ENCODE data around the gene F2RL3.
"Not testable (repeated sequence)": the region's sequence is repeated elsewhere in the genome, so short reads cannot be mapped to it uniquely, and the experiment has no call there.

Gene F2RL3

DNA sequence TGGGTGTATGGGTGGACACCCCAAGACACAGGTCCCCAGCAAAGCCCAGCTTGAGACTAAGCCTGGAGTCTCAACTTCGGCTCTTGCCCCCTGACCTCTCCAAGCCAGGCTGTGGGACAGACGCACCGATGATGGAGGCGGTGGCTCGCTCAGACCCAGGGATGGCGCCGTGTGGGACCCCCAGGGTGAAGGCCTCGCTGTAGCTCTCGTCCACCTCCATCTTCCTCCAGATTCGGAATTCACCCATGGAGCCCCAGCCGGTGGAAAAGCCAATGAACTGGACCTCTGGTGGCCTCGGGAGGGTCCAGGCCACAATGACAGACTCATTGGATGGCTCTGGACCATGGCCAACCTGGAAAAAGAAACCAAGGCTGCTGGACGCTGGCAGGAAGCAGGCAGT, 39.1 kb downstream of the F2RL3 start:
- no peak for DNase-seq

DNA sequence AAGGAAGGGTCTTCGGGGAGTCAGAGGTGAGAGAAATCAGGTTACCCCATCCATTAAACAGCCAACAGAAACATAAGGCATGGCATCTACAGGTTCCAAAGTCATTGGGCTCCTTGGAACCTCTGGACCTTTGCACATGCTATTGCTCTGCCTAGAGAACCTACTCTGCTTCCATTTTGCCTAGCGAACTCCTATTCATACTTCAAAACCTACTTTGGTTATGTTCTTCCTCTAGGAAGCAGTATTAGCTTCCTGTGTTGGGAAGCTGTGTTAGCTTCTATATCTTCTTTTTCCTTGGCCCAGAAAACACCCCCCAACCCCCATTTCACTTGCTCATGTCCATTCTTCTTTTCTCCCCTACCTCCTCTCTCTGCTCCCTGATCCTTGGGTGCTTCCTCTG, 39.6 kb downstream of the F2RL3 start:
- DNase-seq = no peak

DNA sequence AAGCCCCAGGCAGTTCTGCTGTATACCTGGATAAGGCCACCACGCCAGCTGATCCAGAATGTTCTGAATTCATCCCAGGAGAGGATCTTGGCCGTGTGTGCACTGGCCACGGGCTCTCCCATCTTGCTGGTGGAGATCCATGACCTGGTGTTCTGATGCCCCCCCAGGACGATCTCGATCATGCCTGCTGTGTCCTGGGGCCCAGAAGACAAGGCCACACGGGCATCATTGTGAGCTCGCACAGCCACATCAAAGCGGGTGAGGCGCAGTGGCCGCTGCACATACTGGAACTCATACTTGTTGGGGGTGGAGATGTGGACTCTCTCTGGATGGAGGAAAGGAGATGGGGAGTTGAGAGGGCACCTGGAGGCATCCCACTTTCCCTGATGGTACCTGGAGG, 40.1 kb downstream of the F2RL3 start:
- no peak for DNase-seq

DNA sequence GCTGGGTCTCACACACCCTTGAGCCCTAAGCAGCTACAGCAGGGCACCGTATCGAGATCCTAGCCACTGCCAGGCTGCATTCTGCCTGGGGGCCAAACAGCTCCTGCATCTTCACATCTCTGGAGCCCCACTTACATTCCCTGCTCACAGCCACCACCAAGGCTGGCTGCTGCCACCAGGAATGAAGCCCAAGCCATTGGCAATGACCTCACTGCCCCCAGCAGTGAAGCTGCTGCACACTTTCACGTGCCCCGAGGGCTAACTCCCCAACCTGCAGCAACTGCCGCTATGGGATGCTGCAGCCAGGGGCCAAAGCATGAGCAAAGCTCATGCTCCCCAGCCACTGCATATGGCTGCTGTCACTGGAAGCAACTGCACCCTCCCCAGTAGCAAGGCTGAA, 42.0 kb downstream of the F2RL3 start:
- DNase-seq = no peak

DNA sequence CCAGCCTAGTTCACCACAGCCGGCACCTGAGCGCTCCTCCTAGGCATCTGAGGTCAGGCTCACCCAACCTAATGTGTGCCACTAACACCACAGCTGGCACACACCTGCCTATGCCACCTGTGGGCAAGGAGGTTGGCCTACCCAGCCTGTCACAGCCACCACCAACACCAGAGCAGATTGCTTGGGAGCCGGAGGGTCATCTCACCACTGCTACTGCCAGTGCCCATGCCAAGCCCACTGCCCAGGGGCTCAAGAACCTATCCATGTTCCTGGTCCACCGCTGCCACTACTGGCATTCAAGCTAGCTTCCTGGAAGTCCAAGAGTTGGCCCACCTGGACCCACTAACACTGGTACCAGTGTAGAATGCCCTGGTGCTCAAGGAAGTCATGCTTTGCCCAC, 42.5 kb downstream of the F2RL3 start:
- no peak for DNase-seq

DNA sequence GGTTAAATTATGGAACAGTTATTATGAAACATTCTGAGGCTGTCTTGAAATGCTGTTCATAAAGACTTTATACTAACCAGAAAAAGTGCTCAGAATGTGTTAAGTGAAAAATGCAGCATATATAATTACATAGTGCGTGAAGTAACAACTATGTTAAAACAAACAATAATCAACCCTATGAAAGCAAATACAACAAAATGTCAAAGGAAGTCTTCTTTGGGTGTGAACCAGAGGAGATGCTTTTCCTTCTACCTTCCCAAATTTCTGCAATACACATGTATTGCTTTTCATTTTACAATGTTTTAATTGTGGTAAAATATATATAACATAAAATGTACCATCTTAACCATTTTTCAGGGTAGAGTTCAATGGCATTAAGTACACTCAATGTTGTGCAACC, 45.7 kb downstream of the F2RL3 start:
- no peak for DNase-seq

DNA sequence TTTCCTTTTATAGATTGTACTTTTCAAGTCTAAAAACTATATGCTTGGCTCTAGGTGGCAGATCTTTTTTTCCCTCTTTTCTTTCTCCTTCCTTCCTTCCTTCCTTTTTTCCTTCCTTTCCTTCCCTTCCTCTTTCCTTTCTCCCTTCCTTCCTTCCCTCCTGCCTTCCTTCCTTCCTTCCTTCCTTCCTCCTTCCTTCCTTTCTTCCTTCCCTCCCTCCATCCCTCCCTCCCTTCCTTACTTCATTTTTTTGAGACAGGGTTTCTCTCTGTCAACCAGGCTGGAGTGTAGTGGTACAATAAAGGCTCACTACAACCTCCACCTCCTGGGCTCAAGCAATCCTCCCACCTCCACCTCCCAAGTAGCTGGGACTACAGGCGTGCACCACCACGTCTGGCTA, 48.1 kb downstream of the F2RL3 start:
- DNase-seq = no peak

DNA sequence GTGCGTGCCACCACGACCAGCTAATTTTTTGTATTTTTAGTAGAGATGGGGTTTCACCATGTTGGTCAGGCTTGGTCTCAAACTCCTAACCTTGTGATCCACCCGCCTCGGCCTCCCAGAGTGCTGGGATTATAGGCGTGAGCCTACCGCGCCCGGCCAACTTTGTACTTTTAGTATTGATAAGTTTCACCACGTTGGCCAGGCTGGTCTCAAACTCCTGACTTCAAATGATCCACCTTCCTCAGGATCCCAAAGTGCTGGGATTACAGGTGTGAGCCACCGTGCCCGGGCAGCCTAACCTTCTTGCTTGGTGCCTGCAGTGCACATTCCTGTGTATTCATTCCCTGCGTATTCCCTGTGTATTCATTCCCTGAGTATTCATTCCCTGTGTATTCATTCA, 49.0 kb downstream of the F2RL3 start:
- not testable (repeated sequence) for DNase-seq

DNA sequence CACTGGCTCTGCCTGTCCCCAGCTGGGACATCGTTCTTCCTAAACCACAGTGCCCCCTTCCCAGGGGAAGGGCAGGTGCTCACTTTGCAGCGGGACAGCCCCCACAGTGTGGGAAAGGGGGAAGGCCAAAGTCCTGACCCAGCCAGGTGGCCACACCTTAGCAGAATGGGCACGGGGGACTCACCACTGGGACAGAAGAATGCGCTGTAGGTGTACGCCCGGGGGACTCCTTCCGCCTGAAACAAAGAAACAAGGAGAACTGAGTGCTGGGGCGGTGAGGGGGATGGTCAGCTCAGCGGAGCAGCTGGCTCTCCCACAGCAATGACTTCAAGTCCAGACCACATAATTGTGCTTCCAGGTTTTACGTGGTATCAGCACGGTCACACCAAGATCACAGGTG, 49.4 kb downstream of the F2RL3 start:
- DNase-seq = no peak

DNA sequence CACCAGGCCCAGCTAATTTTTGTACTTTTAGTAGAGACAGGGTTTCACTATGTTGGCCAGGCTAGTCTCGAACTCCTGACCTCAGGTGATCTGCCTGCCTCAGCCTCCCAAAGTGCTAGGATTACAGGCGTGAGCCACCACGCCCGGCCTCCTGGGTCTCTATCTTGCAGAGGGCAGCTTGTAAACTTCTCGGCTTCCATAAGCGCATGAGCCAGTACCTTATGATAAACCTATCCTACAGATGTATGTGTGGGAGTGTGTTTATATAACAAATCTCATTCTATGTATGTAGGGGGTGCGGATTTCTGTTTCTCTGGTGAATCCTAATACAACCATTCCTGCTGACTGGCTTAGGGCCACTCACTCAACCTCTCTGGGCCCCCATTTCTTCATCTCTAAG, 51.3 kb downstream of the F2RL3 start:
- DNase-seq = not testable (repeated sequence)

DNA sequence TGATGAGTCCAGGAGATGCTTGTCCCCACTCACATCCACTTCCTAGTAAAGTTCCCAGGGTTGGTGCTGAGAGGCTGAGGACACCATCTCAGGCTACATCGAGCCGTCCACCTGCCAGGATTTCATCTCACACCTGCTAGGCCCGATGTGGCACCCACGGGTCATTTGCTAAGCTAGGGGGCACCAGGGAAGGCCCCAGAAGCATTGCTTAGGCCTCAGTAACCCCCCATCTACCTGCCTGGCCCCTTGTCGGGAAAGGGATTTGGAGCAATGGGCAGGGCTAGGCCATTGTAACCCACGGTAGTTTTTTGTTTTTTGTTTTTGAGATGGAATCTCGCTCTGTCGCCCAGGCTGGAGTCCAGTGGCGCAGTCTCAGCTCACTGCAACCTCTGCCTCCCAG, 51.8 kb downstream of the F2RL3 start:
- no peak for DNase-seq

Data from activated T-cell treated with anti-CD3 and anti-CD28 coated beads, Interleukin-2, amount 50 U/mL, for 48 hours (primary cell).